Measurements from ENCODE around the gene RBMS1. TPM values are rescaled to one million over a fixed set of nuclear protein-coding genes. Genes with fewer than 3 reads are reported as not detected.

The RBMS1 gene
- polyA plus RNA-seq, 4 donors, result 138 to 147 (median 146) TPM

DNA sequence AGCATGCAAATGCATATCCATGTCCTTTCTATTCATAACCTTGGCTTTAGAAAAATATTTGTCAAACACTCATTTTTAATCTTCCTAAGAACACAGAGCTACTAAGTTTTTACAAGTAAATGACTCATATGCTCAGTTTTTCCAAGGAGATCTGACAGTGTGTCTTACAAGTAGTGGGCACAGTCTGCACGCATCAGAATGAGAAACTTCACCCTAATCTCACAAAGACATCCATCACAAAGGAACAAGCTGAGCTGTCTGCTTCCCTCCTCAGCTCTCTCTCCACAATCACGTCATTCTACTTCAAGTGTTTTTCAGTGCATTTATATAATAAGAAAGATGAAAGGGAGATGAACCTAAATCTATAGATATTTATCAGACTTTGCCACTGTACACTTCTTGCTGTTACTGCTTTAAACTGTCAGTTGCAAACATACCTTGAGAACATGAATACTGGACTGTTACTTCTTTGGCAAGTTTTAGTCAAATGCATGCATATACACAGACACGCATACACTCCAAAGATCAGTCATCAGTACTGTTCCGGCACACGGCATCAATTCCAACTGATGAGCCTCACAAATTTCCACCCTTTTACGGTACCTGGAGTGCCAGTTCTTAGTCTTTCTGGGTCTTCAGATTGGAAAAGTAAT lies 75.7 kb downstream of the RBMS1 start:
- no peak for DNase-seq (ENCODE audit: low read depth in 4 of 4, low spot score in 3 of 4)

GRCh38 chr2:160415991-160416390 lies 77.6 kb downstream of the RBMS1 start:
- DNase-seq (ENCODE audit: low read depth in 4 of 4, low spot score in 3 of 4), result no peak

DNA sequence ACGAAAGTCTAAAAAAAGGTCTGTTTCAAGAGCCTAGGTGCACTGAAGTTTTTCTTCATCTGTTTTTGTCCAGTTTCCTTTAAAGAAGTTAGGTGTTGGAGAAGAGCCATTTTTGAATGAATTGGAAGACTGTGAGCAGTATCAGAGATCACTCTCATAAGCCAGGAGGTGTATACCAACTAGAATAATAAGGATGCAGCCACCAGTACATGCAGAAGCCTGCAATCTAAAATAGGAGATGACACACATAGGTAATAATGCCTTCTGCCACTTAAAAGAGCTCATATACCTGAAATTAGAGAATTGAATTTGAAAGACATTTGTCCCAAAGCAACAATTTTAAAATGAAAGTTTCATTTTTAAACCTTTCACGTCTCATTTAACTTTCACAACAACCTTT lies 81.7 kb downstream of the RBMS1 start:
- no peak for DNase-seq (ENCODE audit: low read depth in 4 of 4, low spot score in 3 of 4)

DNA sequence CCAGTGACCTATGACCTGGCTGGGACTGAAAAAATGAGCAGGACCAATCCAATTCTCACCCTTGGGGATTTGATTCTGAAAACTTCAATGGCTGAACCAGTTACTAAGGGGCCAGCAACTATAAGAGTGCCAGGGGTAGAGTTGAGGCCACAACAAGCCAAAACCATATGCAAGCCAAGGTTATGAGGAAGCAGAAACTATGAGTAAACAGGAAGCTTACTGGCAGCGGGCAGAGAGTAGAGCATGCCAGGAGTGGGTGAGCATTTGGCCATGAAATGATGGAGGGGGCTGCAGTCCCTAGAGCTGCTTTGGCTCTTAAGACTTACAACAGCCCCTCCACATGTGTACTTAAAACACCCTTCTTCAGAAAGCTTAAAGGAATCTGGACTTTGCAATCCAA lies 82.4 kb downstream of the RBMS1 start:
- DNase-seq (ENCODE audit: low read depth in 4 of 4, low spot score in 3 of 4), result no peak

DNA sequence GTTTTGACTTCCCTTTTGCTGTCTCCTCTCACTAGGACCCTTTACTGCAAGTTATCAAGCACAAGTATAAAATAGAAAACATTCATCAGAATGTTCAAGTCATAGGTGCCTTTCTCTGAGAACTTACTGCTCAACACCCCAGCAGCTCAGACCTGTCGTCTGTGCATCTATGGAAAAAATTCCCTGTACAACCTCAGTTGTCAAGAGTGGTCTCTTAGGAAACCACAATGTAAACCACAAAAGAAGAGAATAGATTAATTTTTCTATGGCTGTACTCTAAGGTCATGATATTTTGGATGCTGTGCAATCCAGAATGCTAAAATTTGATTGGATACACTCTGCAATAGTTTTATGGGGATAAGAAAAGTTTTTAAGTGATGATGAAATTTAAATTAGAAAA lies 84.1 kb downstream of the RBMS1 start:
- DNase-seq (ENCODE audit: low read depth in 4 of 4, low spot score in 3 of 4), result no peak

- no peak for DNase-seq (ENCODE audit: low read depth in 4 of 4, low spot score in 3 of 4)
Observed at GRCh38 chr2:160408959-160409291, 84.7 kb downstream of the RBMS1 start.

DNA sequence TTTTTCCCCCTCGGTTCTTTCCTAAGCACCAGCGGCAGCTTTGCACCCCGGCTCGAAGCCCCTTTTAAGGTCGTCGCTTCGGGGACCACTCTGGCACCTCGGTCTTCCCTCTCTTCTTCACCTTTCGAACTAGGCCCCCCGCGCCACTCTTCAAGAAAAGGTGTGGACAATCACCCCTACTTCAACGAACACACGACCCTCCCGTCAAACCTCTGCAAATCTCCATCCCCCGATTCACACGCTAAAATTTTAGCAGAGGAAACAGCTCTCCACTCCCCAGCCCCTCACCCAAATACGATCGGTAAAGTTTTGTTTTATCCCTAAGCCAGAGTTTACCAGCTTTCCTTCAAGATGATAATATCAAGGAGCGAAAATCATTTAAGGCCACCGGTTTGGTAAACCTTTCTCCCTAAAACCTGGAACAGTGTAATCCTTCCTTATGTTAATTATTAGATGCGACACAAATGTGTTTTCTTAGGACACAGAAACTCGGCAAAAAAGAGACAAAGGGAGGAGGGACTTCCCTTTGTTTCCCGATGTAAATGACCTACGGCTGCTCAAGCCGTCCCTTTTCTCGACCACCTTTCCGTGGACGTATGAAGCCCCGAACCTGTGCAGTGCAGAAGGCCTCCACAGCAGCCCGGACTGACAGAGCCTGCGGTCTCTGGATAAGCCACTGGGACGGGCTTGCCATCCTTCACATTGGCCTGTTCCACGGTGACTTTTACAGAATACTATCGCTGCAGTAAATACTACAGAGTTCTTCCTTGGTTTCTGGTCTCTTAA lies 85.2 kb downstream of the RBMS1 start:
- DNase-seq (ENCODE audit: low read depth in 4 of 4, low spot score in 3 of 4), result no peak

- DNase-seq (ENCODE audit: low read depth in 4 of 4, low spot score in 3 of 4), result peak in 1 of 4 donors; percentile 56
Observed at GRCh38 chr2:160407393-160408172, 86.0 kb downstream of the RBMS1 start.

DNA sequence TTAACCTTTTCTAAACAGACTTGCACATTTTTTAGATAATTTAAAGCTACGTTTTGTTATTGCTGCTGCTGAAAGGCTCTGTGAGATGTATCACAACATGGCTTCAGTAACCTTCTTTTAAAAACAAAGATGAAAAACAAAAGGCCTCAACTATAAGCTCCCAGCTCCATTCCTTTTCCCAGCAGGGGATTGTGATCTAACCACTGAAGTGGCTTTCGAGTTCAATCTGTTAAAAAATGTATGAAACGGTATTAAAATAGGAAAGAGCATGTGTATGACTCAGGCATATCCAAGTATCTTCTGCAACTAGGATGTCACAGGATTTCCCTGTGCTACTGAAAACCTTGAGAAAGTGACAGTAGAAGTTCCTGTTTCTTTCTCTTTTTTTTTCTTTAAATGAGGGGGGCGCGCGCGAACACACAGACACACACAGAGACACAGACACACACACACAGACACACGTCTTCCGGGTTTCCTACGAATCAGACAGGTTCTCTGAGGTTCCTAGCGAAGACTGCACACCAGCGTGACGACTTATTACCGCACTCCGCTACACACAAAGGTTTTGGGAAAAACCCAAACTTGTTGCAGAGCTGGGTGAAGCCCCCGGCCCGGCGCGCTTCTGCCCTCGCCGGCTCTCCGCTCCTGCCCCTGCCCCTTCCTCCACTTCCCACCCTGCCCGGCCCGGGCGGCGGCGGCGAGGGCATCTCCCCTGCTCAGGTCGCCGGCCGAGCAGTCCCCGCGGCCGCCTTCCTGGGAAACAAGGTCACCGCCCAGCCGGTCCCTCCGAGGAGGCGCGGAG lies 86.8 kb downstream of the RBMS1 start:
- peak in 1 of 4 donors; percentile 45 for DNase-seq (ENCODE audit: low read depth in 4 of 4, low spot score in 3 of 4)

DNA sequence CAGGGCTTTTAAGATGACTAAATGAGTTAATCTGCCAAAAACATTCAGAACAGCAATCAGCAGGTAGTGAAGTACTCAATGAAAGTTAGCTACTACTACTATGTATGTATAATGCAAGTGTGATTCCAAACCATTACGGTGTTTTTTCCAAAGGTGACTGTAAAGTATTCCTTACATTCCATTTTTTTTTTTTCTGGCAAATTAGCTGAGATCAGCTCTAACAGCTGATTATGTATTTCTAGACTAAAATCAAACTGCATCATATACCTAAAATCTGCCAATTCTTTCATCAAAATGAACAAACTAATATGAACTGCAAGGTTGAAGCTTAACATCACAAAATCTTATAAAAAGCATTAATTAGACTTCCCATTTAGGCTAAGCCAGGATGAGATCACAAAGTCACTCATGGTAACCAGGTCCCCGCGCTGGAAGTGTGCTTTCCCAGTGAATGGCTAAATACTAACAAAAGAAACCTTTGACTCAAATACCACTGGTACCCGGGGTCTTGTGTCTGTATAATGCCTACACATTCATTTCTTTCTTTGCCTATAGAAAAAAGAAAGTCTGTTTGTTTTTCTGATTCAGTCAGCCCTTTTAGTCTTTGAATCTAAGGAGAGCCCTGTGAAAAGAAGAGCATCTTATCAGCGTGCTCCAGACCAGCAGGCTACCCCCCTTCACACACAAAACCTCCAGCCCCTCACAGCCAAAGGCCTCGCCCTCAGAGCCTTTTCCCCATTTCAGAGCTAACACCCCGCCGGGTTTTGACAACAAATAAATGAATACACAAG lies 88.3 kb downstream of the RBMS1 start:
- no peak for DNase-seq (ENCODE audit: low read depth in 4 of 4, low spot score in 3 of 4)

DNA sequence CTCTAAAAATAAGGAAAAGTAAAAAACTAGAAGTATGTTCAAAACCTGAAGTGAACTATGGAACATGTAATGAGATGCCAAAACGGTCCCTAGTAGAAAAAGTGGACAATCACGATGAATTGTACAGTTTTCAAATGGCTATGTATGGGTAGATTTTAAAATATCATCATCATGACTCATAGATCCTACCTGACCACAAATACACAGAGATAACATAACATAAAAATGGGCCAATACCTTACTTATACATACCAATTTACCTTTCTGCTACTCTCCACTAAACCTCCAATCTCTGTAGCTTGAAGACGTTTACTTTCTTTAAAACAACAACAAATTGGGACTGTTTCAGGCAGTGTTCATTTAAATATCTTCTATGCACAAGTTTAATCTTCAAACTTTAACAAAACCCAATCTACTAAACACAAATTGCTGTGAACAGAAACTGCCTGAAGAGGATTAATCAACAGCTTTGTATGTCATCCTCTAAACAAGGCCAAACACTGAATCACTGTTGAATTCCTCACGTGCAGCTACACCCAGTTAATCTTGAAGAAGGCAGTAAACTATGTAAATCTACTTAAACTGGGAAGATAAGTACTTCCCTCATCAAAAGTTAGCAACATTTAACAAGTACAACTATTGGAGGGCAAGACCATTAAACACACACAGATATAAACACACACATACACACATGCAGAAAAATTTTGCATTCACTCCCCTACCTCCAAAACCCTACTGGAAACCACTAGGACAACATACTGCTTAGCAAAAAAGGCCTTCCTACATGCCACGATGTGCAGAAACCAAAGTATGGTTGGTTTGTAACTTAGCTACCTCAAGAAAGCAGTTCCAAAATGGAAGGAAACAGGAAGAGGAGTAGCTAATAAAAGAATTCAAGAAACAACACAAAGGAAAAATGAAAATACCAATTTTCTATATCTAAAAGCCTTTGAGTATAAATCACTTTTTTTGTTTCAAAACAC lies 90.3 kb downstream of the RBMS1 start:
- DNase-seq (ENCODE audit: low read depth in 4 of 4, low spot score in 3 of 4), result no peak

GRCh38 chr2:160402501-160402900 lies 91.1 kb downstream of the RBMS1 start:
- no peak for DNase-seq (ENCODE audit: low read depth in 4 of 4, low spot score in 3 of 4)

DNA sequence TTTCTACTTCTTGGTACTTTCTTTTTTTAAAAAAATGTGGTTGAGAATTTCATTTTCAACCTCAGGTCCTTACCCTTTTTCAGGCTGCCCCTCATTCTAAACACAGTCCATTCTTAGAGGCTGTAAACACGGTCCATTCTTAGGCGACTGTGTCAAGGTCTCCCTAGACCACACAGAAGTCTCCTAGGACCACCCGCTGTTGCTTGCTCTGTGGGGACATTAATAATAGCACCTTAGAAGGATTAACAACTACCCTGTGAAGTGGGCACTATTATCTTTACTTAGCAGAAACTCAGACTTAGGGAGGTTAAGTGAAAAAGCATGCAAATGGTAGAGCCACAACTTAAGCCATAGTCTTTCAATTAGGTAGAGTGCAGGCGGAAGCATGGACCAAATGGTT lies 91.7 kb downstream of the RBMS1 start:
- no peak for DNase-seq (ENCODE audit: low read depth in 4 of 4, low spot score in 3 of 4)

- no peak for DNase-seq (ENCODE audit: low read depth in 4 of 4, low spot score in 3 of 4)
Observed at GRCh38 chr2:160399880-160400279, 93.7 kb downstream of the RBMS1 start.

- no peak for DNase-seq (ENCODE audit: low read depth in 4 of 4, low spot score in 3 of 4)
Observed at GRCh38 chr2:160397530-160397865, 96.1 kb downstream of the RBMS1 start.

- DNase-seq (ENCODE audit: low read depth in 4 of 4, low spot score in 3 of 4), result no peak
Observed at GRCh38 chr2:160394153-160394552, 99.5 kb downstream of the RBMS1 start.

- DNase-seq (ENCODE audit: low read depth in 4 of 4, low spot score in 3 of 4), result no peak
Observed at GRCh38 chr2:160392201-160392600, 101.4 kb downstream of the RBMS1 start.

DNA sequence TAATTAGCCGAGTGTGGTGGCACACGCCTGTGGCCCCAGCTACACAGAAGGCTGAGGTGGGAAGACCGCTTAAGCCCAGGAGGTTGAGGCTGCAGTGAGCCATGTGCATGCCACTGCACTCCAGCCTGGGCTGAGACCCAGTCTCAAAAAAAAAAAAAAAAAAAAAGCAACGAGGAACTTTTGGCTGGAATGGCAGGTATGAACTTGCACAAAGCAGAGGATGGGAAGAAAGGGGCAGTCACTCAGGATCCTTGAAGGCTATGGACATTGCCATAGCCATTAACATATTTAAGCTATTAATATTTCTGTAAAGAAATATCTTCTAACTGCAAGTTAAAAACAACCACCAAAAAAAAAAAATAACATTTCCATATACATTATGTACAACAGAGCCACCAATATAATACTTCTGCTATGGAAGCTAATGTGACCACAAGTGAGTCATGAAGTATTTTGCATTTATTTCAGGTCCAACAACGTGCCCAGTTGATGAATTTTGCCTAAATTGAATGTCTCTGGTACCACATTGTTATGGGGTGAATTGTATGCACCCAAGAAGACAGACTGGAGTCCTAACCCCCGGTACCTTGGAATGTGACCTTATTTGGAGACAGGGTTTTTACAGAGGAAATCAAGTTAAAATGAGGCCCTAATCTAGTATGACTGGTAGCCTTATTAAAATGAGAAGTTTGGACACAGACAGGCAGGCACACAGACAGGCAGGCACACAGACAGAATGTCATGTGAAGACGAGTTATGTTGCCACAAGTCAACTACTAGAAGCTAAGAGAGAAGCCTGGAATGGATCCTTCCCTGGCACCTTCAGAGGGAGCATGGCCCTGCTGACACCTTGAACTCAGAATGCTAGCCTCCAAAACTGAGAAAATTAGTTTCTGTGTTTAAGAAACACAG lies 102.8 kb downstream of the RBMS1 start:
- DNase-seq (ENCODE audit: low read depth in 4 of 4, low spot score in 3 of 4), result no peak
